ENCODE results near the gene ADGRG3.

- no peak for TF ChIP-seq ZNF121 (CRISPR knock-in tag; conservative IDR thresholded peaks at IDR 0.05)
- peak; percentile 61 to 81; a peak in 3 of 4 replicates for TF ChIP-seq TEAD1 (CRISPR knock-in tag; IDR thresholded peaks at IDR 0.05)
- no peak for TF ChIP-seq HNRNPK (IDR thresholded peaks at IDR 0.05; ENCODE audit: low read depth, low read length, poor library complexity, severe bottlenecking)
- no peak for TF ChIP-seq ZBTB33 (CRISPR knock-in tag; IDR thresholded peaks at IDR 0.05)
- TF ChIP-seq EZH2 (IDR thresholded peaks at IDR 0.05; ENCODE audit: borderline replicate concordance, low read depth, low read length): no peak
- peak; percentile 97 for TF ChIP-seq NFIC (IDR thresholded peaks at IDR 0.05)
- TF ChIP-seq REST (IDR thresholded peaks at IDR 0.05; ENCODE audit: borderline replicate concordance): peak; percentile 26; the same call in 1 of the 2 replicates
- TF ChIP-seq REST (CRISPR knock-in tag; IDR thresholded peaks at IDR 0.05; ENCODE audit: low read depth): no peak
- peak; percentile 100 for TF ChIP-seq HDAC2 (IDR thresholded peaks at IDR 0.05)
Observed at GRCh38 chr16:57689762-57690558, 21.9 kb downstream of the ADGRG3 start.
